SK-N-MC (cell line): ENCODE measurements around the gene S100A6.

Experiments used
- EZH2 ChIP-seq: fragments of 200-600 bp; sonication (generic); IDR thresholded peaks from one replicate; pipeline ENCODE4 v1.6.1; 2017; ENCODE audit warnings: antibody characterized with exemption
- FOXP2 ChIP-seq: optimal IDR thresholded peaks from 2 replicates; pipeline ENCODE3; 2011; ENCODE audit warnings: mild to moderate bottlenecking, moderate library complexity; ENCODE audit not compliant: insufficient read depth; ENCODE audit errors: extremely low read length, control extremely low read depth
- POLR2AphosphoS5 ChIP-seq: IDR thresholded peaks from 2 replicates; pipeline ENCODE4 v1.6.1; 2012; ENCODE audit warnings: mild to moderate bottlenecking, low read depth, low read length, borderline replicate concordance

DNA sequence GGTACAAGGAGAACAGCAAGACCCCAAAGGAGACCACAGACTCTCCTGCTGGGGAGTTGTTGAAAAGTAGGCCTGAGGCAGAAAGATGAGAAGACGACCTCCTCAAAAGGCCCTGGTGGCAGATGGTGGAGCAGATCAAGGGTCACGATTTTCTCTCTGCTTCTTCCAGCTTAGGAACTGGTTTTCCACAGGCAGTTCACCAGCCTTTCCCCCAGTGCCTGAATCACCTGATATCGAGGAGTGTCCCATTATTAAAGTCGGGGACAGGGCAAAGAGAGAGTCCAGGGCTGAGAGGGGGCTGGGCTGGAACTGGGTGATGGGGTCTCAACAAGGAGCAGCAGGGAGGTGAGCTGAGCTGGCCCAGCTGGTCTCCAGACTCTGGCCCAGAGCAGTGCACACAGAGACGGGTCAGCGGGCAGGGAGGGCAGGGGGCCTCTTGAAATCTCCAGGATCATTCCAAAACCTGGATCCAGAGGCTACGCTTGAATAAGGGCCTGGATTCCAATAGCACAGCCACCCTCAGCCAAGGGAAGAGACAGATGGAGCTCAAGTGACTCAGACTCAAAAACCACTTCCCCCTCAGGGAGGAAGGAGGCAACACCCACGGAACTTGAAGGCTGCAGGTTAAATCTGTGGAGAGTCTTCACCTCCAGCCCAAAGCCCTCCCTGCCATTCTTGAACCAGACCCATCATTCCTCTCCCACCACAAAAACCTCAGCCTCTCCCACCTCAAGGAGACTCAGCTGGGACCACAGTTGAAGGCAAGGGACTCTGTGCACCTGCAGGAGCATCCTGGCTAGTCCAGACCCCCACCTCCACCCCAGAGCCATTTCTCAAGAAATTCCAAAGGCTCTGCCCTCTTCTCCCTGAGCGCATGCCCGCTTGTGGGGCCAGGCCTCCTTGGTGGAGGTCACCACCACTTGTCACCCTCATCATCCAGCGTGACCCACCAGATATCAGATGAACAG is 4.9 kb upstream of the S100A6 start, which contains the start of gene S100A5:
- TF ChIP-seq EZH2 = no peak
- no peak for TF ChIP-seq POLR2AphosphoS5
- TF ChIP-seq FOXP2 = no peak
